ENCODE data around the gene ELAVL3.

ELAVL3 gene

GRCh38 chr19:11418549-11419506 lies 62.0 kb downstream of the ELAVL3 start, which contains the start of gene RGL3:
RGL3 (minus strand) TSS chr19:11419314; CDS start chr19:11419278, 36 bp downstream.
- no peak for TF ChIP-seq CTCF (IDR thresholded peaks at IDR 0.05)

GRCh38 chr19:11418094-11418548 lies 62.7 kb downstream of the ELAVL3 start:
- no peak for TF ChIP-seq CTCF (IDR thresholded peaks at IDR 0.05)

- TF ChIP-seq CTCF (IDR thresholded peaks at IDR 0.05) = no peak
Measured at GRCh38 chr19:11416346-11417052, 64.3 kb downstream of the ELAVL3 start.

- TF ChIP-seq CTCF (IDR thresholded peaks at IDR 0.05) = no peak
Measured at GRCh38 chr19:11414544-11414943, 66.3 kb downstream of the ELAVL3 start.

- TF ChIP-seq CTCF (IDR thresholded peaks at IDR 0.05) = no peak
Measured at GRCh38 chr19:11410682-11411081, 70.2 kb downstream of the ELAVL3 start.

GRCh38 chr19:11408591-11408990 lies 72.3 kb downstream of the ELAVL3 start:
- no peak for TF ChIP-seq CTCF (IDR thresholded peaks at IDR 0.05)

GRCh38 chr19:11405846-11406643 lies 74.8 kb downstream of the ELAVL3 start:
- TF ChIP-seq CTCF (IDR thresholded peaks at IDR 0.05) = no peak
